Esophagus (tissue), 2 donors: Measurements from ENCODE around the gene BTBD9. TPM values are rescaled to one million over a fixed set of nuclear protein-coding genes. Genes with fewer than 3 reads are reported as not detected.
"Not testable (repeated sequence)": the region's sequence is repeated elsewhere in the genome, so short reads cannot be mapped to it uniquely, and the experiment has no call there.

Source experiments
- H3K27ac ChIP-seq, 2 donors: one replicate each; pipeline ENCODE4 v1.5.1; 2013; ENCODE audit warnings: low read depth in 2 of 2, mild to moderate bottlenecking in 2 of 2, inconsistent platforms in 1 of 2, low read length in 1 of 2, moderate library complexity in 1 of 2
- H3K27me3 ChIP-seq, 2 donors: one replicate each; pipeline ENCODE4 v1.6.1; 2013; ENCODE audit warnings: low read length in 2 of 2, control low read depth in 1 of 2, mild to moderate bottlenecking in 1 of 2; ENCODE audit not compliant: insufficient read depth in 2 of 2, control insufficient read depth in 1 of 2
- H3K36me3 ChIP-seq, 2 donors: one replicate each; pipeline ENCODE4 v1.6.1; 2013; ENCODE audit warnings: low read length in 1 of 2; ENCODE audit not compliant: control insufficient read depth in 2 of 2, insufficient read depth in 2 of 2
- H3K4me1 ChIP-seq, 2 donors: one replicate each; pipeline ENCODE4 v1.6.1; 2013; ENCODE audit warnings: low read length in 1 of 2; ENCODE audit not compliant: control insufficient read depth in 2 of 2, insufficient read depth in 2 of 2
- H3K4me3 ChIP-seq, 2 donors: one replicate each; pipeline ENCODE4 v1.5.1; 2013; ENCODE audit warnings: low read length in 2 of 2, mild to moderate bottlenecking in 2 of 2, low read depth in 1 of 2, moderate library complexity in 1 of 2
- H3K9me3 ChIP-seq, 2 donors: one replicate each; pipeline ENCODE4 v1.6.1; 2013; ENCODE audit warnings: mild to moderate bottlenecking in 2 of 2, low read depth in 1 of 2, low read length in 1 of 2, moderate library complexity in 1 of 2; ENCODE audit not compliant: control insufficient read depth in 2 of 2, insufficient read depth in 1 of 2
- WGBS, 2 donors: extraction: QIAGEN DNeasy Blood & Tissue Kit; methylation state at CpG; one replicate each; pipeline ENCODE4 v1.1.7; 2013; 5-methylcytosine and 5-hydroxymethylcytosine counted together
- polyA plus RNA-seq, 2 donors: library from polyadenylated mRNA; stranded (reverse); fragments of 200-250 nt; gene quantifications; one replicate each; pipeline ENCODE4 v1.2.3, GENCODE V29; 2013
- donor health status: healthy with polysubstance abuse.
- donor health status: Bipolar disorder and iron deficiency.

BTBD9 gene
- polyA plus RNA-seq, 2 donors, result 3.2 to 3.8 TPM

DNA sequence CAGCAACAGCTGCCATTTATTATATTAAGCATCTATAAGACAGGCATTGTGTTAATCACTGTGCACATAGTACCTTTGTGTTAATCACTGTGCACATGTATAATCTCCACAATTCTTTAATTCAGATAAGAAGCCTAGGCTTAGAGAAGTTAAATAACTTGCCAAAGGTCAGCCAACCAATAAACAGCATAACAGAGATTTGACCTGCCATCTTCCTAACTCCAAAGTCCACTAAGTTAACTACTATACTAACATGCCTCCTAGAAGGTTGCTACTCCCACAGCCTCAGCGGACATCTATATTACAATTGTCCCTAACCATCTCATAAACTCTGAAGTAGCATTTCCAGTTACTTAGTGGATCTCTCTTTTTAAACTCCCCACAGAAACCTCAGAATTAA, 3.7 kb downstream of the BTBD9 start:
- peaks cover 0 to 5% of the 10 kb centered on the region in 2 donors for H3K4me1 ChIP-seq
- no peaks in the 10 kb centered on the region for H3K36me3 ChIP-seq
- no peaks in the 10 kb centered on the region for H3K27me3 ChIP-seq
- H3K27ac ChIP-seq, result no peak overlapping the region
- no peaks in the 10 kb centered on the region for H3K9me3 ChIP-seq
- no peak overlapping the region for H3K4me3 ChIP-seq
- 85 to 96% methylated on average over 1 of the region's 1 CpG for WGBS, 2 donors

DNA sequence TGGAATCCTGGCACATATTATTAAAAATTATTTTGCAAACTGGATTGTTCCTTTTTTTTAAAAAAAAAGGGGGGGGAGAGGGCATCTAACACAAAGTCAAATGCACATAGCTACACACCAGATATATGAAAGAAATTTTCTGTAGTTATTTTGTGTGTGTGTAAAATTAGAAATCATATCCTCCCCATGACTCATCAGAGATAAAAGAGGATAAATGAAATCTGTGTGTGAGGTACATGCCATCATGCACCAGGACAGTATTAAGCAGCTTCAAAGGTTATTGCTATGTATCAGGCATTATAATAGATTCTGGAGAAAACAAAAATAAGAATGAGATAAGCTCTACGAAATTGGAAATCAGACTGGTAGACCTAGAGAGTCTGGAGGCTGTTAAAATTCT, 5.2 kb downstream of the BTBD9 start:
- no peaks in the 10 kb centered on the region for H3K9me3 ChIP-seq
- no peaks in the 10 kb centered on the region for H3K36me3 ChIP-seq
- H3K4me3 ChIP-seq, result no peak overlapping the region
- H3K27ac ChIP-seq, result no peak overlapping the region
- H3K4me1 ChIP-seq, result no peaks in the 10 kb centered on the region
- no peaks in the 10 kb centered on the region for H3K27me3 ChIP-seq
- WGBS, 2 donors, result 61 to 76% methylated on average over 1 of the region's 1 CpG

DNA sequence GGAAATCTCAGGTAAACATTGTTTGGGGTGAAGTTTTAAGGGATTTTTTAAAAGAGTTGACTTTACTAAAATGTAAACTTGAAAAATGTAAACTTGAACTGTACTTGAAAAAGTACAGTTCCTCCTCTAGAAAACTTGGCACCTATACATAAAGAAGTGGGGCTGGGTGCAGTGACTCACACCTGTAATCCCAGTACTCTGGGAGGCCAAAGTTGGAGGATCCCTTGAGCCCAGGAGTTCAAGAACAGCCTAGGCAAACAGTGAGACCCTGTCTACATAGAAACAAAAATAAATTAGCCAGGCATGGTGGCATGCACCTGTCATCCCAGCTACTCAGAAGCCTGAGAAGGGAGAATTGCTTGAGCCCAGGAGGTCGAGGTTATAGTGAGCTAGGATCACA, 7.2 kb downstream of the BTBD9 start:
- no peaks in the 10 kb centered on the region for H3K36me3 ChIP-seq
- no peaks in the 10 kb centered on the region for H3K27me3 ChIP-seq

DNA sequence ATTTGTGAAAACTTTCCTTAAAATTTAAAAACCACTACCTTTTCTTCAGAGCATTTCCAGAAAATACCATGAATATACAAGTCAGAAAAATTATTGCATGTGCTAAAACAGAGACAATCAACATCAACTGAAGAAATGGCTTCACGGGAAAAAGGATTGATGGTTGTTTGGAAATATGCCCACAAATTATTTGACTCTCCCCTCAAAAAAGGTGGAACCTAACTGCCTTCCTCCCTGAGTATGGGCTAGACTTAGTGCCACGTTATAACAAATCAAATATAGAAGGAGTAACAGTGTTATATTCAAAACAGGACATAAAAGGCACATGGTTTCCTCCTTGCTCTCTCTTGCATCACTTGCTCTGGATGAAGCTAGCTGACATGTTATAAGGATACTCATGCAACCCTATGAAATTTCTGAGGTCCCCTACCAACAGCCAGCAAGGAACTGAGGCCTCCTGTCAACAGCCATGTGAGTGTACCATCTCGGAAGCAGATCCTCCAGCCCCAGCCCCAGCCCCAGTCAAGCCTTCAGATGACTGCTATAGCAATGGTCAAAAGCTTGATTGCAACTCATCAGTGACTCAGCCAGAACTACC, 8.4 kb downstream of the BTBD9 start:
- Histone ChIP-seq H3K4me1 (no peaks in the 10 kb centered on the region), H3K27me3 (no peaks in the 10 kb centered on the region), H3K9me3 (no peaks in the 10 kb centered on the region), H3K27ac (no peak overlapping the region), H3K4me3 (no peak overlapping the region), H3K36me3 (no peaks in the 10 kb centered on the region)
- WGBS, 2 donors, result 89 to 91% methylated on average over 3 of the region's 3 CpGs

More for the DNA sequence above, 7.2 kb downstream of the BTBD9 start:
- Histone ChIP-seq H3K9me3 (no peaks in the 10 kb centered on the region), H3K4me3 (no peak overlapping the region), H3K4me1 (no peaks in the 10 kb centered on the region), H3K27ac (no peak overlapping the region)
- 79 to 84% methylated on average over 1 of the region's 1 CpG for WGBS, 2 donors

DNA sequence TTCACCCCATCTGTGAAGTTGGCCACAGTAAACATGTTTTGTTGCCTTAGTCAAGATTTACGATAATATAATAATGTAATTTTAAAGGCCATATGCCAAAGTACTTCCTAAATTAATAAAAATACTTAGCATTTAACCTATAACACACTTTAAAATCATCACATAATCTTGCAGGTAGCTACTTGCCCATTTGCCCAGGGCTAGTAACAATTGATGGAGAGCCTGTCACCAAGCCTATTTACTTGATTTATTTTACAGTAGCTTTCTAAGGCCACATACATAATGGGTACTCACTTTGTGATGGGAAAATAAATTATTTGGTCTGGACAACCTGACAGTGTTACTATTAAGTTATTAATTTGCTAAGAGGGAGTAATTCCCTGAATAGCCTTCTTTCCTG, 14.5 kb downstream of the BTBD9 start:
- Histone ChIP-seq H3K36me3 (no peaks in the 10 kb centered on the region), H3K4me3 (no peak overlapping the region), H3K27me3 (no peaks in the 10 kb centered on the region), H3K27ac (no peak overlapping the region), H3K4me1 (no peaks in the 10 kb centered on the region), H3K9me3 (no peaks in the 10 kb centered on the region)
- 63 to 70% methylated on average over 1 of the region's 1 CpG for WGBS, 2 donors

DNA sequence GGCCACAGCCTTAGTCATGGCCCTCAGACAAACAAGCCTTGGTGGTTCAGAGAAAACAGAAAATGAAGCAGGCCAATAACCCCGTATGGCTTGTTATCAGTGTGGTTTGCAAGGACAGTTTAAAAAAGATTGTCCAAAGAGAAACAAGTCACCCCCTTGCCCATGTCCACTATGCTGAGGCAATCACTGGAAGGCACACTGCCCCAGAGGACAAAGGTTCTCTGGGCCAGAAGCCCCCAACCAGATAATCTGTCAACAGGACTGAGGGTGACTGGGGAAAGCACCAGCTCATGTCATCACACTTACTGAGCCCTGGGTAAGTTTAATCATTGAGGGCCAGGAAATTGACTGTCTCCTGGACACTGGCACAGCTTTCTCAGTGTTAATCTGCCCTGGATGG, 20.4 kb downstream of the BTBD9 start:
- H3K36me3 ChIP-seq, H3K4me1 ChIP-seq, H3K4me3 ChIP-seq, H3K27ac ChIP-seq, H3K27me3 ChIP-seq, H3K9me3 ChIP-seq: not testable (repeated sequence)
- WGBS, 2 donors, result 83 to 90% methylated on average over 1 of the region's 1 CpG

DNA sequence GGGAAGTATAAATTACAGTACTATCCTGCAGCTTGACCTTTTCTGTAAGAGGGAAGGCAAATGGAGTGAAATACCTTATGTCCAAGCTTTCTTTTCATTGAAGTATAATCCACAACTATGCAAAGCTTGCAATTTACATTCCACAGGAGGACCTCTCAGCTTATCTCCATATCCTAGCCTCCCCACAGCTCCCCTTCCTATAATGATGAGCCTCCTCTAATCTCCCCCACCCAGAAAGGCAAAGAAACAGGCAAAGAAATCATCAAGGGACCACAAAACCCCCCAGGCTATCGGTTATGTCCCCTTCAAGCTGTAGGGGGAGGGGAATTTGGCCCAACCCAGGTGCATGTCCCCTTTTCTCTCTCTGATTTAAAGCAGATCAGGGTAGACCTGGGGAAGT, 21.4 kb downstream of the BTBD9 start:
- H3K27me3 ChIP-seq, H3K36me3 ChIP-seq, H3K4me1 ChIP-seq, H3K4me3 ChIP-seq, H3K9me3 ChIP-seq, H3K27ac ChIP-seq: not testable (repeated sequence)
- WGBS, 2 donors, result 92 to 94% methylated on average over 1 of the region's 1 CpG

DNA sequence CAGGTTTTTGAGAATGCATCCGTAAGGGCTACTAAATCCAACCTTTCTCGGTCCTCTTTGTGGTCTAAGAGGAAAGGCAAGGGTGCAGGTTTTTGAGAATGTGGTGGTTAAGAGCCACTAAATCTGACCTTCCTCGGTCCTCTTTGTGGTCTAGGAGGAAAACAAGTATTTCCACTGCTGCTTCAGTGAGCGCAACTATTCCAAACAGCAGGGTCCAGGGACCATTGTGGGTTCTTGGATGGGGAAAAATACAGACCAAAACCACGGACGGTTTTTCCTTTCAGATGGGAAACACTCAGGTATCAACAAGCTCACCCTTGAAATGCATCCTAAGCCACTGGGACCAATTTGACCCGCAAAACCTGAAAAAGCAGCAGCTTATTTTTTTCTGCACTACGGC, 21.9 kb downstream of the BTBD9 start:
- H3K9me3 ChIP-seq, result no peaks in the 10 kb centered on the region
- H3K4me1 ChIP-seq, result no peaks in the 10 kb centered on the region
- H3K4me3 ChIP-seq, result no peak overlapping the region
- H3K36me3 ChIP-seq, result no peaks in the 10 kb centered on the region
- no peaks in the 10 kb centered on the region for H3K27me3 ChIP-seq
- whole genome bisulfite sequencing, 2 donors, result 96 to 97% methylated on average over 8 of the region's 8 CpGs
- no peak overlapping the region for H3K27ac ChIP-seq

DNA sequence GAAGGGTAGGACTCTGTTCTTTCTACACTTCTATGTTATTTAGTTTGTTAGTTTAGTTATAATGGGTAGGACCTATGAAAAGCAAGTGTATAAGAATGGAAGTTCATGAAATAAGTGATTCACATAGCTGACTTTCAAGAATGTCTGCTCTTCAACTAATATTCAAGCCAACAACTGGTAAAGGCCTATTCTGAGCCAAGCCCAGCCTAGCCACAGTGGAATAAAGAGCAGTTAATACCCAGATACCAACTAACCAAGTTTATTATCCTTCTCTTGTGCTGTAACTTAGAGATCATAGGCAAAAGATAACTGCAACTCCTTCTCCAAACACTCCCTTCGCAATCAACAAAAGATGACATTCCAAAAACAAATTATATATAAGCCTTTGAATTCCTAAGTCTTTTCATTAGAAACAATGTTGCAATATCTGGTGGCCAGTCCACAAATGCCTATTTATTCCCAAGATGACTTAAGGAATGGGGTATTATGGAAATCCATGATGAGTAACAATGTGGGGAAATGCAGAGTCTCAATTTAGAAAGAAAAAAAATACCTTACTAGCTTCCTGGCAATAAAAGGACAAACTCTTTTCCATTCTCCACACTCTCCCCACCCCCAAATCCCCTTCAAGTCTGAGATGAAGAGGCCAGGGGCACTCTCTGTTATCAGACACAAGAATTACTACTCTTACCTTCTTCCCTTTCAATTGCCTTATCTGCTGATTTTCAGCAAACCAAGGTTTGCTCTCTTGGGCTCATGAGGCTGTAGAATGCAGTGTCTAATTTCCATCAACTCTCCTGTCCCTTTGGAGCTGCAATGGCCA, 27.4 kb downstream of the BTBD9 start:
- H3K27ac ChIP-seq, result no peak overlapping the region

More for the DNA sequence above, 27.4 kb downstream of the BTBD9 start:
- Histone ChIP-seq H3K36me3 (no peaks in the 10 kb centered on the region), H3K9me3 (no peaks in the 10 kb centered on the region), H3K4me3 (no peak overlapping the region), H3K27me3 (no peaks in the 10 kb centered on the region), H3K4me1 (no peaks in the 10 kb centered on the region)
- 51 to 77% methylated on average over 1 of the region's 1 CpG for WGBS, 2 donors
